ENCODE measurements around the gene MYZAP. TPM values are rescaled to one million over a fixed set of nuclear protein-coding genes. Genes with fewer than 3 reads are reported as not detected.

MYZAP gene
- total and polyA plus RNA-seq, 7 donors = 7.2 to 55.6 (median 39.1) TPM

GRCh38 chr15:57668016-57668415 lies 76.3 kb downstream of the MYZAP start:
- Histone ChIP-seq H3K27ac (peak overlapping the region in 2 of 4 donors; percentile 38 to 61), H3K9me3 (no peaks in the 10 kb centered on the region), H3K4me3 (no peak overlapping the region), H3K27me3 (no peaks in the 10 kb centered on the region), H3K4me1 (peaks cover 0 to 15% (median 9%) of the 10 kb centered on the region in 4 donors), H3K36me3 (no peaks in the 10 kb centered on the region)
- no peak for DNase-seq
- 22 to 70% methylated on average over 4 of the region's 4 CpGs for WGBS, 2 donors
- intact Hi-C loops (cut with DNase I) = loop anchor here (10.0 kb wide), 2 partner anchors 67 to 397 kb away; partner anchors contain the start of gene ALDH1A2
- TF ChIP-seq POLR2A (IDR thresholded peaks at IDR 0.05) (no peak), POLR2AphosphoS5 (IDR thresholded peaks at IDR 0.05) (no peak), EP300 (IDR thresholded peaks at IDR 0.05) (no peak)
- TF ChIP-seq, protein P1, sequence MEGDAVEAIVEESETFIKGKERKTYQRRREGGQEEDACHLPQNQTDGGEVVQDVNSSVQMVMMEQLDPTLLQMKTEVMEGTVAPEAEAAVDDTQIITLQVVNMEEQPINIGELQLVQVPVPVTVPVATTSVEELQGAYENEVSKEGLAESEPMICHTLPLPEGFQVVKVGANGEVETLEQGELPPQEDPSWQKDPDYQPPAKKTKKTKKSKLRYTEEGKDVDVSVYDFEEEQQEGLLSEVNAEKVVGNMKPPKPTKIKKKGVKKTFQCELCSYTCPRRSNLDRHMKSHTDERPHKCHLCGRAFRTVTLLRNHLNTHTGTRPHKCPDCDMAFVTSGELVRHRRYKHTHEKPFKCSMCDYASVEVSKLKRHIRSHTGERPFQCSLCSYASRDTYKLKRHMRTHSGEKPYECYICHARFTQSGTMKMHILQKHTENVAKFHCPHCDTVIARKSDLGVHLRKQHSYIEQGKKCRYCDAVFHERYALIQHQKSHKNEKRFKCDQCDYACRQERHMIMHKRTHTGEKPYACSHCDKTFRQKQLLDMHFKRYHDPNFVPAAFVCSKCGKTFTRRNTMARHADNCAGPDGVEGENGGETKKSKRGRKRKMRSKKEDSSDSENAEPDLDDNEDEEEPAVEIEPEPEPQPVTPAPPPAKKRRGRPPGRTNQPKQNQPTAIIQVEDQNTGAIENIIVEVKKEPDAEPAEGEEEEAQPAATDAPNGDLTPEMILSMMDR (IDR thresholded peaks at IDR 0.05) = no peak

- Histone ChIP-seq H3K27ac (no peak overlapping the region), H3K9me3 (no peaks in the 10 kb centered on the region), H3K4me1 (peaks cover 0 to 15% (median 9%) of the 10 kb centered on the region in 4 donors), H3K4me3 (no peak overlapping the region), H3K27me3 (no peaks in the 10 kb centered on the region), H3K36me3 (peaks cover 0 to 6% (median 0%) of the 10 kb centered on the region in 4 donors)
- intact Hi-C loops (cut with DNase I) = no loop called here
- no peak for DNase-seq
- 0 to 2% methylated on average over 1 of the region's 1 CpG for WGBS, 2 donors
- TF ChIP-seq POLR2AphosphoS5 (IDR thresholded peaks at IDR 0.05) (no peak), POLR2A (IDR thresholded peaks at IDR 0.05) (no peak), EP300 (IDR thresholded peaks at IDR 0.05) (no peak)
- TF ChIP-seq, protein P1 (IDR thresholded peaks at IDR 0.05) = no peak
Observed at GRCh38 chr15:57671636-57672035, 79.9 kb downstream of the MYZAP start.

GRCh38 chr15:57675481-57676181 lies 83.9 kb downstream of the MYZAP start:
- WGBS, 2 donors = 81 to 86% methylated on average over 9 of the region's 9 CpGs
- DNase-seq = no peak
- Histone ChIP-seq H3K36me3 (peaks cover 0 to 6% (median 0%) of the 10 kb centered on the region in 4 donors), H3K9me3 (no peaks in the 10 kb centered on the region), H3K27ac (no peak overlapping the region), H3K4me1 (no peaks in the 10 kb centered on the region), H3K4me3 (no peak overlapping the region), H3K27me3 (no peaks in the 10 kb centered on the region)
- intact Hi-C loops (cut with DNase I) = no loop called here
- TF ChIP-seq POLR2AphosphoS5 (IDR thresholded peaks at IDR 0.05) = no peak
- TF ChIP-seq, protein P1 (IDR thresholded peaks at IDR 0.05) = no peak
- no peak for TF ChIP-seq POLR2A (IDR thresholded peaks at IDR 0.05)
- TF ChIP-seq EP300 (IDR thresholded peaks at IDR 0.05) = no peak

GRCh38 chr15:57676585-57676984 lies 84.9 kb downstream of the MYZAP start:
- Histone ChIP-seq H3K36me3 (peaks cover 0 to 6% (median 0%) of the 10 kb centered on the region in 4 donors), H3K4me1 (no peaks in the 10 kb centered on the region), H3K4me3 (no peak overlapping the region), H3K9me3 (no peaks in the 10 kb centered on the region), H3K27me3 (no peaks in the 10 kb centered on the region), H3K27ac (no peak overlapping the region)
- 86 to 90% methylated on average over 5 of the region's 5 CpGs for WGBS, 2 donors
- TF ChIP-seq POLR2AphosphoS5 (IDR thresholded peaks at IDR 0.05) (no peak), EP300 (IDR thresholded peaks at IDR 0.05) (no peak), POLR2A (IDR thresholded peaks at IDR 0.05) (no peak)
- TF ChIP-seq, protein P1 (IDR thresholded peaks at IDR 0.05) = no peak
- no peak for DNase-seq
- intact Hi-C loops (cut with DNase I) = no loop called here

All from sigmoid colon (tissue), 7 donors.